ENCODE results near the gene UBAC2.

GRCh38 chr13:99199541-99200431, 868 bp upstream of the UBAC2 start:
- no peak for TF ChIP-seq POLR2A (IDR thresholded peaks at IDR 0.05)
- no peak for TF ChIP-seq CTCF (IDR thresholded peaks at IDR 0.05)
- TF ChIP-seq EP300 (IDR thresholded peaks at IDR 0.05), result no peak
- TF ChIP-seq POLR2AphosphoS5 (IDR thresholded peaks at IDR 0.05), result no peak

Measured in suprapubic skin (tissue), 4 donors.